ENCODE results near the gene SLC5A10. TPM values are rescaled to one million over a fixed set of nuclear protein-coding genes. Genes with fewer than 3 reads are reported as not detected.

Gene SLC5A10
- total and polyA plus RNA-seq, 4 donors = 0.05 to 0.23 (median 0.15) TPM

- no peak overlapping the region for H3K9ac ChIP-seq (ENCODE audit: low read depth in 1 of 2, low read length in 2 of 2)
- DNase-seq (ENCODE audit: low spot score) = no peak
- H3K9me3 ChIP-seq (ENCODE audit: control insufficient read depth in 4 of 4, low read length in 3 of 4) = no peaks in the 10 kb centered on the region
- no peak overlapping the region for H3K27ac ChIP-seq (ENCODE audit: low read depth in 1 of 2, low read length in 2 of 2)
- no peaks in the 10 kb centered on the region for H3K27me3 ChIP-seq (ENCODE audit: control insufficient read depth in 4 of 4, insufficient read depth in 4 of 4, low read length in 3 of 4)
- 91% methylated on average over 21 of the region's 21 CpGs for WGBS
- H3K4me3 ChIP-seq (ENCODE audit: low read depth in 1 of 3, low read length in 3 of 3) = no peak overlapping the region
- TF ChIP-seq TAF1 (conservative IDR thresholded peaks at IDR 0.05) (no peak), HNF4G (IDR thresholded peaks at IDR 0.05) (no peak)
- peaks cover 0 to 5% (median 2%) of the 10 kb centered on the region in 4 donors for H3K36me3 ChIP-seq (ENCODE audit: control insufficient read depth in 4 of 4, insufficient read depth in 3 of 4, low read depth in 1 of 4, low read length in 3 of 4)
- peaks cover 22 to 69% (median 48%) of the 10 kb centered on the region in 4 donors for H3K4me1 ChIP-seq (ENCODE audit: control insufficient read depth in 4 of 4, insufficient read depth in 4 of 4, low read length in 3 of 4)
Observed at GRCh38 chr17:18986541-18987229, 34.7 kb downstream of the SLC5A10 start.

- WGBS = 91% methylated on average over 9 of the region's 9 CpGs
Observed at GRCh38 chr17:18987230-18987610, 35.3 kb downstream of the SLC5A10 start.

More at GRCh38 chr17:18987230-18987610, 35.3 kb downstream of the SLC5A10 start:
- Histone ChIP-seq H3K27ac (ENCODE audit: low read depth in 1 of 2, low read length in 2 of 2) (peak overlapping the region in 1 of 2 donors; percentile 58), H3K9me3 (ENCODE audit: control insufficient read depth in 4 of 4, low read length in 3 of 4) (no peaks in the 10 kb centered on the region), H3K27me3 (ENCODE audit: control insufficient read depth in 4 of 4, insufficient read depth in 4 of 4, low read length in 3 of 4) (no peaks in the 10 kb centered on the region), H3K4me1 (ENCODE audit: control insufficient read depth in 4 of 4, insufficient read depth in 4 of 4, low read length in 3 of 4) (peaks cover 21 to 63% (median 45%) of the 10 kb centered on the region in 4 donors), H3K36me3 (ENCODE audit: control insufficient read depth in 4 of 4, insufficient read depth in 3 of 4, low read depth in 1 of 4, low read length in 3 of 4) (peaks cover 0 to 5% (median 2%) of the 10 kb centered on the region in 4 donors), H3K4me3 (ENCODE audit: low read depth in 1 of 3, low read length in 3 of 3) (no peak overlapping the region), H3K9ac (ENCODE audit: low read depth in 1 of 2, low read length in 2 of 2) (no peak overlapping the region)
- no peak for DNase-seq (ENCODE audit: low spot score)
- TF ChIP-seq GABPA (IDR thresholded peaks at IDR 0.05 in 1 of 2, conservative IDR thresholded peaks at IDR 0.05 in 1 of 2) (no peak), JUND (IDR thresholded peaks at IDR 0.05) (no peak), ZBTB33 (IDR thresholded peaks at IDR 0.05) (no peak), RXRA (IDR thresholded peaks at IDR 0.05) (no peak), NR2F2 (IDR thresholded peaks at IDR 0.05) (no peak), YY1 (IDR thresholded peaks at IDR 0.05) (no peak), TAF1 (conservative IDR thresholded peaks at IDR 0.05) (no peak), EGR1 (IDR thresholded peaks at IDR 0.05; ENCODE audit: low read depth in 2 of 2) (no peak), SP1 (IDR thresholded peaks at IDR 0.05) (no peak), FOXA1 (IDR thresholded peaks at IDR 0.05) (no peak), HNF4G (IDR thresholded peaks at IDR 0.05) (no peak), ATF3 (IDR thresholded peaks at IDR 0.05) (no peak), MAX (IDR thresholded peaks at IDR 0.05) (no peak), CTCF (IDR thresholded peaks at IDR 0.05; ENCODE audit: low read depth, low read length, missing input control) (no peak), HNF4A (conservative IDR thresholded peaks at IDR 0.05) (no peak), FOXA2 (IDR thresholded peaks at IDR 0.05) (no peak), REST (IDR thresholded peaks at IDR 0.05) (no peak)

Measured in liver (tissue), 9 donors.